RWPE1 (cell line): Measurements from ENCODE around the gene AGO3.

Experiments
- CTCF ChIA-PET: fragments of 350-600 bp; sonication (Branson Sonifier 250); formaldehyde crosslinking; extraction: SDS; loops from one replicate; lab custom pipeline; 2021; lab: Yijun Ruan, JAX
- POLR2A ChIA-PET: fragments of 400-600 bp; formaldehyde crosslinking; extraction: SDS; loops from one replicate; lab custom pipeline; 2020; ENCODE audit warnings: antibody characterized with exemption; ENCODE audit not compliant: low non-redundant PET; lab: Yijun Ruan, JAX
- DNase-seq: peaks from one replicate; pipeline ENCODE4 v3.0.0; 2012; ENCODE audit warnings: low spot score
- H3K27ac ChIP-seq: fragments of 450-650 bp; 2 replicates; pipeline ENCODE4 v1.5.1; 2017
- CTCF ChIP-seq: fragments of 450-650 bp; conservative IDR thresholded peaks from 2 replicates; pipeline ENCODE4 v1.5.1; 2017; ENCODE audit warnings: low read depth, mild to moderate bottlenecking

AGO3 gene

GRCh38 chr1:36027766-36028165 is 96.9 kb downstream of the AGO3 start:
- ChIA-PET CTCF (no interaction called here), POLR2A (no interaction called here)
- H3K27ac ChIP-seq = no peak overlapping the region
- DNase-seq = no peak
- TF ChIP-seq CTCF = no peak

GRCh38 chr1:36031441-36031840 is 100.5 kb downstream of the AGO3 start:
- no peak overlapping the region for H3K27ac ChIP-seq
- TF ChIP-seq CTCF = no peak
- no peak for DNase-seq
- POLR2A ChIA-PET = no interaction called here
- CTCF ChIA-PET = no interaction called here

GRCh38 chr1:36034692-36035091 is 103.8 kb downstream of the AGO3 start:
- POLR2A ChIA-PET = no interaction called here
- peak; percentile 79 for DNase-seq
- CTCF ChIA-PET = interaction anchor here (0.7 to 1.1 kb wide), 2 partner anchors 10 to 70 kb away, joined by 3 to 4 read pairs; no protein-coding TSS in a partner anchor
- TF ChIP-seq CTCF = no peak
- H3K27ac ChIP-seq = no peak overlapping the region

- DNase-seq = no peak
- ChIA-PET POLR2A (no interaction called here), CTCF (no interaction called here)
- TF ChIP-seq CTCF = no peak
- no peak overlapping the region for H3K27ac ChIP-seq
Measured at GRCh38 chr1:36035154-36035553, 104.2 kb downstream of the AGO3 start.

GRCh38 chr1:36040238-36040637 is 109.3 kb downstream of the AGO3 start:
- CTCF ChIA-PET = no interaction called here
- no peak for DNase-seq
- POLR2A ChIA-PET = interaction anchor here (0.5 kb wide), 1 partner anchor 62 kb away, joined by 9 read pairs; no protein-coding TSS in a partner anchor
- H3K27ac ChIP-seq = no peak overlapping the region
- TF ChIP-seq CTCF = no peak

- ChIA-PET POLR2A (no interaction called here), CTCF (no interaction called here)
- no peak overlapping the region for H3K27ac ChIP-seq
- TF ChIP-seq CTCF = no peak
- DNase-seq = no peak
Measured at GRCh38 chr1:36051821-36052220, 120.9 kb downstream of the AGO3 start.
